OCI-LY7 (cell line): Measurements from ENCODE around the gene CHST14. TPM values are rescaled to one million over a fixed set of nuclear protein-coding genes. Genes with fewer than 3 reads are reported as not detected.

Experiments
- BruUV-seq: library from RNA; stranded (reverse); fragments of 400-500 nt; replicated peaks from 2 replicates; lab custom pipeline; 2021; lab: Mats Ljungman, UMichigan
- CTCF ChIA-PET: fragments of 300-600 bp; sonication (Branson Sonifier 250); formaldehyde crosslinking; loops from one replicate; lab custom pipeline; 2022; ENCODE audit warnings: antibody characterized with exemption; ENCODE audit not compliant: unreplicated experiment; lab: Charles Lee
- POLR2A ChIA-PET: fragments of 300-600 bp; sonication (Branson Sonifier 250); formaldehyde crosslinking; loops from one replicate; lab custom pipeline; 2022; ENCODE audit warnings: antibody characterized with exemption; lab: Charles Lee
- DNase-seq: peaks from one replicate; pipeline ENCODE4 v3.0.0-alpha.2; 2015; ENCODE audit warnings: low spot score
- H2AFZ ChIP-seq: fragments of 200-600 bp; sonication (generic), shearing (Covaris generic); 2 replicates; pipeline ENCODE4 v1.6.1; 2014; ENCODE audit warnings: mild to moderate bottlenecking, antibody characterized with exemption, low read length, moderate library complexity
- H3K27ac ChIP-seq: fragments of 200-600 bp; sonication (generic); 2 replicates; pipeline ENCODE4 v1.5.1; 2014; ENCODE audit warnings: mixed run types, low read depth, mild to moderate bottlenecking, moderate library complexity, low read length, inconsistent platforms; ENCODE audit not compliant: poor library complexity, severe bottlenecking
- H3K36me3 ChIP-seq: fragments of 200-600 bp; sonication (generic); 2 replicates; pipeline ENCODE4 v1.6.1; 2014; ENCODE audit warnings: mild to moderate bottlenecking, antibody characterized with exemption, low read length, moderate library complexity, mixed read lengths; ENCODE audit not compliant: insufficient read depth
- H3K4me1 ChIP-seq: fragments of 200-600 bp; sonication (generic); 2 replicates; pipeline ENCODE4 v1.5.1; 2014; ENCODE audit warnings: mild to moderate bottlenecking, low read length; ENCODE audit not compliant: insufficient read depth, poor library complexity, severe bottlenecking
- H3K4me2 ChIP-seq: fragments of 200-600 bp; sonication (generic); 2 replicates; pipeline ENCODE4 v1.6.1; 2014; ENCODE audit warnings: mild to moderate bottlenecking, low read length
- H3K4me3 ChIP-seq: fragments of 200-600 bp; sonication (generic); 2 replicates; pipeline ENCODE4 v1.5.1; 2014; ENCODE audit warnings: mild to moderate bottlenecking, low read depth, low read length; ENCODE audit not compliant: poor library complexity, severe bottlenecking
- H3K79me2 ChIP-seq: fragments of 200-600 bp; sonication (generic); 2 replicates; pipeline ENCODE4 v1.6.1; 2016; ENCODE audit warnings: low read depth, mild to moderate bottlenecking, low read length, moderate library complexity, mixed read lengths; ENCODE audit not compliant: insufficient read depth
- H3K9me2 ChIP-seq: fragments of 200-600 bp; sonication (generic); 2 replicates; pipeline ENCODE4 v1.6.1; 2016; ENCODE audit warnings: mild to moderate bottlenecking, low read length, mixed read lengths; ENCODE audit not compliant: insufficient read depth
- H3K9me3 ChIP-seq: fragments of 200-600 bp; sonication (generic); 2 replicates; pipeline ENCODE4 v1.6.1; 2014; ENCODE audit warnings: mild to moderate bottlenecking, mixed run types, low read length, mixed read lengths
- H4K20me1 ChIP-seq: fragments of 200-600 bp; sonication (generic); 2 replicates; pipeline ENCODE4 v1.6.1; 2014; ENCODE audit warnings: mild to moderate bottlenecking, antibody characterized with exemption, low read length, moderate library complexity, mixed read lengths; ENCODE audit not compliant: insufficient read depth
- EZH2phosphoT487 ChIP-seq: fragments of 200-600 bp; sonication (generic); IDR thresholded peaks from 2 replicates; pipeline ENCODE4 v1.6.1; 2018; ENCODE audit warnings: low read depth, borderline replicate concordance, mild to moderate bottlenecking, mixed run types, antibody characterized with exemption, low read length, moderate library complexity, mixed read lengths
- intact Hi-C: fragments of 100-400 bp; cut with micrococcal nuclease; formaldehyde crosslinking; loops from one replicate; pipeline ENCODE4 v1.10.0; 2022; ENCODE audit not compliant: unreplicated experiment
- total RNA-seq, 2 experiments: library from RNA; depleted of rRNA in 1 of 2; stranded (reverse); fragments of >200 nt in 1 of 2; shearing (Covaris generic) in 1 of 2; gene quantifications; 2 replicates each; pipeline ENCODE4 v1.2.3, GENCODE V29; 2014 to 2022
- TF ChIP-seq, protein P1 (sequence below): fragments of 200-600 bp; sonication (generic); conservative IDR thresholded peaks from 2 replicates; pipeline ENCODE4 v1.5.1; 2014; ENCODE audit warnings: mild to moderate bottlenecking, antibody characterized with exemption, low read length, moderate library complexity, mixed read lengths

Gene CHST14
- total RNA-seq, 2 experiments from 2014 or later: 7.3 to 15.3 TPM

DNA sequence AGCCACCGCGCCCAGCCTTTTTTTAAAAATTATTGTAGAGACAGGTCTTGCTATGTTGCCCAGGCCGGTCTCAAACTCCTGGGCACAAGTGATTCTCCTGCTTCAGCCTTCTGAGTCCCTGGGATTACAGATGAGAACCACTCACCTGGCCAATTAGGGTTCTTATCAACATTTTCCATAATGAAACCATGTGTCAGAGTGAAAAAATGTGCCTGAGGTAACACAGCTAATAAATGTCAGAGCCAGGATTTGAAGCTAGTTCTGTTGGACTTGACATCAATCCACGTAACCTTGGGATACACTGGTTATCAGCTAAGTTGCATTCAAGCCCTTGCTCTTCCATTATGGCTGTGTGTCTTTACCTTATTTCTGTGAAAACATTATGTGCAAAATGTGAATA is 29.1 kb downstream of the CHST14 start:
- no peak overlapping the region for H3K4me2 ChIP-seq
- TF ChIP-seq, protein P1, sequence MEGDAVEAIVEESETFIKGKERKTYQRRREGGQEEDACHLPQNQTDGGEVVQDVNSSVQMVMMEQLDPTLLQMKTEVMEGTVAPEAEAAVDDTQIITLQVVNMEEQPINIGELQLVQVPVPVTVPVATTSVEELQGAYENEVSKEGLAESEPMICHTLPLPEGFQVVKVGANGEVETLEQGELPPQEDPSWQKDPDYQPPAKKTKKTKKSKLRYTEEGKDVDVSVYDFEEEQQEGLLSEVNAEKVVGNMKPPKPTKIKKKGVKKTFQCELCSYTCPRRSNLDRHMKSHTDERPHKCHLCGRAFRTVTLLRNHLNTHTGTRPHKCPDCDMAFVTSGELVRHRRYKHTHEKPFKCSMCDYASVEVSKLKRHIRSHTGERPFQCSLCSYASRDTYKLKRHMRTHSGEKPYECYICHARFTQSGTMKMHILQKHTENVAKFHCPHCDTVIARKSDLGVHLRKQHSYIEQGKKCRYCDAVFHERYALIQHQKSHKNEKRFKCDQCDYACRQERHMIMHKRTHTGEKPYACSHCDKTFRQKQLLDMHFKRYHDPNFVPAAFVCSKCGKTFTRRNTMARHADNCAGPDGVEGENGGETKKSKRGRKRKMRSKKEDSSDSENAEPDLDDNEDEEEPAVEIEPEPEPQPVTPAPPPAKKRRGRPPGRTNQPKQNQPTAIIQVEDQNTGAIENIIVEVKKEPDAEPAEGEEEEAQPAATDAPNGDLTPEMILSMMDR: no peak
- no peak for TF ChIP-seq EZH2phosphoT487
- no peaks in the 10 kb centered on the region for H3K9me3 ChIP-seq
- no peaks in the 10 kb centered on the region for H3K4me1 ChIP-seq
- no TSS peak for BruUV-seq
- ChIA-PET CTCF (no interaction called here), POLR2A (interaction anchor here (1.0 kb wide), 1 partner anchor 68 kb away, joined by 3 read pairs; no protein-coding TSS in a partner anchor)
- DNase-seq: no peak
- H4K20me1 ChIP-seq: no peaks in the 10 kb centered on the region
- no peaks in the 10 kb centered on the region for H3K79me2 ChIP-seq
- H2AFZ ChIP-seq: no peak overlapping the region
- no peak overlapping the region for H3K27ac ChIP-seq
- H3K4me3 ChIP-seq: no peak overlapping the region
- no peaks in the 10 kb centered on the region for H3K36me3 ChIP-seq
- intact Hi-C loops: no loop called here
- no peaks in the 10 kb centered on the region for H3K9me2 ChIP-seq

DNA sequence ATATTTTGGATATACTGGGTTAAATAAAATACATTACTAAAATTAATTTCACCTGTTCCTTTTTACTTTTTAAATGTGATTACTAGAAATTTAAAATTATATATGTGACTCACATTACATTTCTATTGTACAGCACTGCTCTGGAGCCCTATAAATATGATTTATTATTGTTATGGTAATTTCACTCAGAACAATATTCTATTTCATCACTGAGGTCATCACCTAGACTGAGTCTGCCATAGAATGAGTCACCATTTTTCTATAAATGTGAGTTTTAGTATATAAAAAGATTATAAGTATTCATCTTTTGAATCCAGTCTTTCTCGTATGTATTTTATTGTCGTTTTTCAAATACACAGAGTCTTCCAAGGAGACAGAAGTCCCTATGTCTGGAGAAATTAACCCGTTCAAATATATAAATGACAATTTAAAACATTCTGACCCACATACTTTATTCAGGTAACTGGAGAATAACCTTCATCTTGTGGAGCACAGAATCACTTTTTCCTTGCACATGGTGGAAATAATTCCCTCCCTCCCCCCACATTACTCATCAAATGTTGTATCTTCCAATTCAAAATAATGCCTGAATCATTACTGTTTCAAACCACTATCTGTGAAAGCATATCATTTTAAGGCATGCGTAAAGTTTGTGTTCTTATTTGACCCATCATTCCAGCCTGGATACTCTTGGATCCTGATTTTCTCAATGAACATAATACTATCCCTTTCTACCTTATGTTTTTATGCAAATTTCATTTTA is 30.0 kb downstream of the CHST14 start:
- Histone ChIP-seq H3K4me3 (no peak overlapping the region), H3K36me3 (no peaks in the 10 kb centered on the region), H3K4me1 (no peaks in the 10 kb centered on the region), H3K27ac (no peak overlapping the region), H4K20me1 (no peaks in the 10 kb centered on the region), H3K4me2 (no peak overlapping the region), H3K79me2 (no peaks in the 10 kb centered on the region), H2AFZ (no peak overlapping the region), H3K9me3 (no peaks in the 10 kb centered on the region), H3K9me2 (no peaks in the 10 kb centered on the region)
- no peak for DNase-seq
- intact Hi-C loops: no loop called here
- BruUV-seq: no TSS peak
- ChIA-PET POLR2A (interaction anchor here (0.7 to 1.0 kb wide), 2 partner anchors 45 to 69 kb away, joined by 3 read pairs; no protein-coding TSS in a partner anchor), CTCF (no interaction called here)
- TF ChIP-seq EZH2phosphoT487: no peak
- TF ChIP-seq, protein P1: no peak

DNA sequence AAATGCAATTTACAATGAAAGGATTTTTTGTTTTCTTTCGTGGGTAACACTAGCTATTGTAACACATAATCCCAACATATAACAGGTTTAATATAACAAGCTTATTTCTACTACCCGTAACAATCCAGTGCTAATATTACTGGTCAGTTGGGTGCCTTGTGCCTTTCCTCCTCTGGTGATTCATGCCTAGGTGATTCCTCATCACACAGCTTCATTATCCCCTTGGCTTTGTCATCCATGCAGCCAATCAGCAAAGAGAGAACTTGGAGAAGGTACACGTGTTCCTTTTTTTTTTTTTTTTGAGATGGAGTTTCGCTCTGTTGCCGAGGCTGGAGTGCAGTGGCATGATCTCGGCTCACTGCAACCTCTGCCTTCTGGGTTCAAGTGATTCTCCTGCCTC is 30.7 kb downstream of the CHST14 start:
- no peak overlapping the region for H3K4me3 ChIP-seq
- H4K20me1 ChIP-seq: no peaks in the 10 kb centered on the region
- POLR2A ChIA-PET: interaction anchor here (0.7 kb wide), 1 partner anchor 44 kb away, joined by 3 read pairs; no protein-coding TSS in a partner anchor
- H3K36me3 ChIP-seq: no peaks in the 10 kb centered on the region
- no peaks in the 10 kb centered on the region for H3K79me2 ChIP-seq
- H3K9me2 ChIP-seq: no peaks in the 10 kb centered on the region
- H2AFZ ChIP-seq: no peak overlapping the region
- no peak for TF ChIP-seq EZH2phosphoT487
- TF ChIP-seq, protein P1: no peak
- intact Hi-C loops: no loop called here
- no peak for DNase-seq
- H3K27ac ChIP-seq: no peak overlapping the region
- no peaks in the 10 kb centered on the region for H3K9me3 ChIP-seq
- CTCF ChIA-PET: interaction anchor here (0.6 kb wide), 1 partner anchor 1321 kb away, joined by 6 read pairs; no protein-coding TSS in a partner anchor
- no peak overlapping the region for H3K4me2 ChIP-seq
- no TSS peak for BruUV-seq
- no peaks in the 10 kb centered on the region for H3K4me1 ChIP-seq
